ENCODE data around the gene C1QB. TPM values are rescaled to one million over a fixed set of nuclear protein-coding genes. Genes with fewer than 3 reads are reported as not detected.

Gene C1QB
- polyA plus RNA-seq, 3 donors, result 56.6 to 288 (median 253) TPM

GRCh38 chr1:22708777-22709176 is 55.7 kb downstream of the C1QB start:
- no peak overlapping the region for H3K27ac ChIP-seq (ENCODE audit: low read depth, low read length)

- H3K27ac ChIP-seq (ENCODE audit: low read depth, low read length), result no peak overlapping the region
- WGBS, 3 donors, result 74 to 91% (median 80%) methylated on average over 3 of the region's 3 CpGs
Observed at GRCh38 chr1:22709227-22709626, 56.2 kb downstream of the C1QB start.

GRCh38 chr1:22709891-22710700 is 57.1 kb downstream of the C1QB start:
- WGBS, 3 donors, result 3 to 7% (median 5%) methylated on average over 36 to 50 of the region's 50 CpGs
- no peak overlapping the region for H3K27ac ChIP-seq (ENCODE audit: low read depth, low read length)

GRCh38 chr1:22710701-22711049 is 57.6 kb downstream of the C1QB start, which contains the start of gene EPHB2:
Gene EPHB2 (plus strand): TSS chr1:22710839. CDS start chr1:22710983, 144 bp downstream.
- H3K27ac ChIP-seq (ENCODE audit: low read depth, low read length), result no peak within 1 kb of the TSS
- whole genome bisulfite sequencing, 3 donors, result 0 to 1% (median 1%) methylated on average over 25 to 54 of the region's 55 CpGs

- 0 to 2% (median 2%) methylated on average over 7 to 59 of the region's 60 CpGs for WGBS, 3 donors
- no peak overlapping the region for H3K27ac ChIP-seq (ENCODE audit: low read depth, low read length)
Observed at GRCh38 chr1:22711071-22711470, 58.0 kb downstream of the C1QB start.

Other genes with a start within 250 kb of the C1QB start
- gene ZBTB40, start 201.4 kb upstream of the C1QB start, polyA plus RNA-seq, result 1 to 10 TPM; 3.5 to 5.1 (median 5.1) TPM
- gene EPHA8, start 89.7 kb upstream of the C1QB start, polyA plus RNA-seq, result under 1 TPM in 2 of 3 donors, not detected in 1; 0.03 to 0.37 TPM
- 100 to 1,000 TPM in 2 of 3 donors, 10 to 100 TPM in 1; 38.2 to 271 (median 173) TPM for gene C1QA, start 16.6 kb upstream of the C1QB start, polyA plus RNA-seq
- gene C1QC, start 9.6 kb upstream of the C1QB start, polyA plus RNA-seq, result 100 to 1,000 TPM in 2 of 3 donors, 10 to 100 TPM in 1; 46.8 to 176 (median 138) TPM
- 1 to 10 TPM in 2 of 3 donors, under 1 TPM in 1; 0.67 to 3.9 (median 1.9) TPM for gene EPHB2, start 57.6 kb downstream of the C1QB start, polyA plus RNA-seq

All from adipose tissue (tissue), 3 donors.